Hepatocyte (in vitro differentiated cells): ENCODE results near the gene JAKMIP1.

ENCODE experiments used
- EZH2 ChIP-seq: fragments of 200-600 bp; sonication (generic); IDR thresholded peaks from 2 replicates; pipeline ENCODE4 v1.6.1; 2016; ENCODE audit warnings: antibody characterized with exemption, mild to moderate bottlenecking, borderline replicate concordance
- TF ChIP-seq, protein P1 (sequence below): fragments of 200-600 bp; sonication (generic); IDR thresholded peaks from 2 replicates; pipeline ENCODE4 v1.5.1; 2016; ENCODE audit warnings: antibody characterized with exemption, mild to moderate bottlenecking; ENCODE audit not compliant: poor library complexity

DNA sequence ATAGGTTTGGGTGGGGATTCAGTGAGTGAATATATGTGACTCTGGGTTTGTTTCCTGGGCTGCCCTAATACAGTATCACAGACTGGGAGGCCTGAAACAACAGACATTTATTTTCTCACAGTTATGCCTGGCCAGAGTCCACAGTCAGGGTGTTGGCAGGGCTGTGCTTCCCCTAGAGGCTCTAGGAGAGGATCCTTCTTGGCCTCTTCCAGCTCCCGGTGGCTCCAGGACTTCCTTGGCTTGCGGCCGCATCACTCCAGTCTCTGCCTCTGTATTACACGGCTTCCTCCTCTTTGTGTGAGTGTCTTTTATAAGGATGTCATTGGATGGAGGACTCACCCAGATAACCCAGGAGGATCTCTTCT lies 5.2 kb upstream of the JAKMIP1 start:
- TF ChIP-seq, protein P1, sequence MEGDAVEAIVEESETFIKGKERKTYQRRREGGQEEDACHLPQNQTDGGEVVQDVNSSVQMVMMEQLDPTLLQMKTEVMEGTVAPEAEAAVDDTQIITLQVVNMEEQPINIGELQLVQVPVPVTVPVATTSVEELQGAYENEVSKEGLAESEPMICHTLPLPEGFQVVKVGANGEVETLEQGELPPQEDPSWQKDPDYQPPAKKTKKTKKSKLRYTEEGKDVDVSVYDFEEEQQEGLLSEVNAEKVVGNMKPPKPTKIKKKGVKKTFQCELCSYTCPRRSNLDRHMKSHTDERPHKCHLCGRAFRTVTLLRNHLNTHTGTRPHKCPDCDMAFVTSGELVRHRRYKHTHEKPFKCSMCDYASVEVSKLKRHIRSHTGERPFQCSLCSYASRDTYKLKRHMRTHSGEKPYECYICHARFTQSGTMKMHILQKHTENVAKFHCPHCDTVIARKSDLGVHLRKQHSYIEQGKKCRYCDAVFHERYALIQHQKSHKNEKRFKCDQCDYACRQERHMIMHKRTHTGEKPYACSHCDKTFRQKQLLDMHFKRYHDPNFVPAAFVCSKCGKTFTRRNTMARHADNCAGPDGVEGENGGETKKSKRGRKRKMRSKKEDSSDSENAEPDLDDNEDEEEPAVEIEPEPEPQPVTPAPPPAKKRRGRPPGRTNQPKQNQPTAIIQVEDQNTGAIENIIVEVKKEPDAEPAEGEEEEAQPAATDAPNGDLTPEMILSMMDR, result no peak
- no peak for TF ChIP-seq EZH2
